HepG2 (cell line): ENCODE measurements around the gene TWNK. TPM values are rescaled to one million over a fixed set of nuclear protein-coding genes. Genes with fewer than 3 reads are reported as not detected.
A peak's percentile ranks its signal among the peaks of the same experiment; 100 is the strongest.

Experiments used
- ADNP ChIP-seq: sonication (generic); formaldehyde crosslinking; IDR thresholded peaks from 2 replicates; pipeline ENCODE4 v1.4.0; 2020; ENCODE audit warnings: missing genetic modification reagents
- CREB3 ChIP-seq: sonication (generic); formaldehyde crosslinking; IDR thresholded peaks from 2 replicates; pipeline ENCODE4 v1.5.0; 2020; ENCODE audit warnings: missing genetic modification reagents
- GATA4 ChIP-seq: sonication (generic); IDR thresholded peaks from 2 replicates; pipeline ENCODE4 v1.6.1; 2016; ENCODE audit warnings: antibody characterized with exemption, low read depth, borderline replicate concordance
- KDM2A ChIP-seq: sonication (generic); formaldehyde crosslinking; IDR thresholded peaks from 2 replicates; pipeline ENCODE4 v1.4.0; 2020; ENCODE audit warnings: low read depth, missing genetic modification reagents, borderline replicate concordance
- KDM4B ChIP-seq: sonication (generic); formaldehyde crosslinking; IDR thresholded peaks from 2 replicates; pipeline ENCODE4 v1.4.0; 2020; ENCODE audit warnings: missing genetic modification reagents
- MAX ChIP-seq: IDR thresholded peaks from 2 replicates; pipeline ENCODE4 v1.6.1; 2012; ENCODE audit warnings: inconsistent platforms
- MYC ChIP-seq: sonication (generic); formaldehyde crosslinking; IDR thresholded peaks from 2 replicates; pipeline ENCODE4 v1.9.0; 2021; ENCODE audit warnings: missing genetic modification reagents, borderline replicate concordance
- MYPOP ChIP-seq: sonication (generic); formaldehyde crosslinking; IDR thresholded peaks from 2 replicates; pipeline ENCODE4 v1.8.1; 2023; ENCODE audit warnings: mild to moderate bottlenecking, moderate library complexity, missing genetic modification reagents
- SAP130 ChIP-seq: IDR thresholded peaks from 2 replicates; pipeline ENCODE4 v1.6.1; 2016; ENCODE audit warnings: low read depth
- STAT6 ChIP-seq: sonication (generic); formaldehyde crosslinking; IDR thresholded peaks from 2 replicates; pipeline ENCODE4 v1.4.0; 2020; ENCODE audit warnings: missing genetic modification reagents, mild to moderate bottlenecking, borderline replicate concordance
- ZBED4 ChIP-seq: sonication (generic); formaldehyde crosslinking; IDR thresholded peaks from 2 replicates; pipeline ENCODE4 v1.4.0; 2020; ENCODE audit warnings: missing genetic modification reagents, borderline replicate concordance
- ZBTB7A ChIP-seq: sonication (generic); formaldehyde crosslinking; IDR thresholded peaks from 2 replicates; pipeline ENCODE4 v1.8.0; 2022; ENCODE audit warnings: mild to moderate bottlenecking, missing genetic modification reagents
- ZNF263 ChIP-seq: sonication (generic); formaldehyde crosslinking; IDR thresholded peaks from 2 replicates; pipeline ENCODE4 v1.4.0; 2020; ENCODE audit warnings: missing genetic modification reagents
- ZNF430 ChIP-seq: sonication (generic); formaldehyde crosslinking; IDR thresholded peaks from 2 replicates; pipeline ENCODE4 v1.9.0; 2021; ENCODE audit warnings: mild to moderate bottlenecking, missing genetic modification reagents
- ZNF530 ChIP-seq: sonication (generic); formaldehyde crosslinking; IDR thresholded peaks from 2 replicates; pipeline ENCODE4 v1.5.0; 2020; ENCODE audit warnings: low read depth, mild to moderate bottlenecking, missing genetic modification reagents
- ZNF687 ChIP-seq: sonication (generic); formaldehyde crosslinking; IDR thresholded peaks from 2 replicates; pipeline ENCODE4 v1.5.1; 2020; ENCODE audit warnings: mild to moderate bottlenecking, missing genetic modification reagents, moderate library complexity
- polyA plus RNA-seq, 8 experiments: library from polyadenylated mRNA; depleted of rRNA in 3 of 8; stranded (reverse) in 7 of 8; unstranded in 1 of 8; fragments of >200 nt; fragmentation: Illumina TruSeq in 4 of 8; extraction: Trizol in 4 of 8; gene quantifications; 2 replicates each; pipeline versions ENCODE4 v1.2.1 to v1.2.3, GENCODE V29; 2011 to 2016; ENCODE audit warnings: low read depth in 4 of 8, missing spikeins in 1 of 8, mixed read lengths in 1 of 8; ENCODE audit not compliant: insufficient read depth in 1 of 8
- total RNA-seq, 5 experiments: library from RNA; depleted of rRNA; stranded (reverse); fragments of >200 nt; fragmentation: Illumina TruSeq; extraction: Trizol; gene quantifications; 2 replicates each; pipeline ENCODE4 v1.2.3, GENCODE V29; 2016; ENCODE audit warnings: low read depth in 1 of 5

The TWNK gene
- total and polyA plus RNA-seq, 2 of the 13 experiments (the other 11 are each of a cell fraction or from before 2014, with no cell fraction given), result 10.7 to 16.5 TPM

GRCh38 chr10:101014230-101014884 is 27.0 kb downstream of the TWNK start (continued):
- TF ChIP-seq CREB3 (no peak), ZBED4 (CRISPR knock-in tag) (no peak), ZNF530 (CRISPR knock-in tag) (no peak), ZNF687 (CRISPR knock-in tag) (peak; percentile 44), STAT6 (CRISPR knock-in tag) (no peak), ZBTB7A (CRISPR knock-in tag) (no peak), MYPOP (0 out of 2 replicates have a peak, but pooled peaks have one; percentile 47), MYC (CRISPR knock-in tag) (peak; percentile 15; the same call in 1 of the 2 replicates), ZNF263 (0 out of 2 replicates have a peak, but pooled peaks have one; percentile 21), SAP130 (no peak), GATA4 (no peak), ZNF430 (CRISPR knock-in tag) (no peak), ADNP (CRISPR knock-in tag) (no peak), KDM4B (CRISPR knock-in tag) (no peak), MAX (peak; percentile 23; the same call in 1 of the 2 replicates), KDM2A (CRISPR knock-in tag) (peak; percentile 65)
